WTC11 (cell line): ENCODE results near the gene TMEM87A. TPM values are rescaled to one million over a fixed set of nuclear protein-coding genes. Genes with fewer than 3 reads are reported as not detected.

Experiments used
- ATAC-seq: fragments of 200-7000 bp; cut with Tn5 transposase; 2 replicates; pipeline ENCODE4 v1.10.0; 2021; ENCODE audit warnings: mild to moderate bottlenecking, moderate library complexity
- CTCF ChIA-PET: fragments of 300-600 bp; sonication (Branson Sonifier 250); formaldehyde crosslinking; loops from one replicate; lab custom pipeline; 2021; ENCODE audit warnings: antibody characterized with exemption; lab: Charles Lee
- POLR2A ChIA-PET: fragments of 350-600 bp; sonication (Branson Sonifier 250); formaldehyde crosslinking; loops from one replicate; lab custom pipeline; 2021; ENCODE audit warnings: antibody characterized with exemption; lab: Charles Lee
- DNase-seq: peaks from one replicate; pipeline ENCODE4 v3.0.0; 2021; ENCODE audit warnings: low spot score
- H3K27ac Mint-ChIP-seq: 2 replicates; pipeline ENCODE4 v1.8.0; 2021; ENCODE audit warnings: mixed read lengths
- H3K27me3 Mint-ChIP-seq: 2 replicates; pipeline ENCODE4 v1.8.0; 2021; ENCODE audit warnings: low read depth, mild to moderate bottlenecking, moderate library complexity, mixed read lengths
- H3K36me3 Mint-ChIP-seq: 2 replicates; pipeline ENCODE4 v1.8.0; 2021; ENCODE audit warnings: mixed read lengths
- H3K4me1 Mint-ChIP-seq: 2 replicates; pipeline ENCODE4 v1.8.0; 2022; ENCODE audit warnings: mixed read lengths
- H3K4me3 Mint-ChIP-seq: 2 replicates; pipeline ENCODE4 v1.8.0; 2021; ENCODE audit warnings: mild to moderate bottlenecking, moderate library complexity, mixed read lengths
- H3K9me3 Mint-ChIP-seq: 2 replicates; pipeline ENCODE4 v1.8.0; 2021; ENCODE audit warnings: mixed read lengths
- ARID4B ChIP-seq: sonication (generic); formaldehyde crosslinking; IDR thresholded peaks from 2 replicates; pipeline ENCODE4 v1.8.0; 2023; ENCODE audit warnings: missing genetic modification reagents, mild to moderate bottlenecking, borderline replicate concordance
- ATF2 ChIP-seq: sonication (generic); formaldehyde crosslinking; IDR thresholded peaks from 2 replicates; pipeline ENCODE4 v1.8.1; 2022; ENCODE audit warnings: low read depth, missing genetic modification reagents, borderline replicate concordance
- ATF6 ChIP-seq: sonication (generic); formaldehyde crosslinking; IDR thresholded peaks from 2 replicates; pipeline ENCODE4 v1.8.1; 2023; ENCODE audit warnings: mild to moderate bottlenecking, missing genetic modification reagents
- ESRRA ChIP-seq: sonication (generic); formaldehyde crosslinking; IDR thresholded peaks from 2 replicates; pipeline ENCODE4 v1.8.1; 2022; ENCODE audit warnings: mild to moderate bottlenecking, missing genetic modification reagents, borderline replicate concordance
- ETV6 ChIP-seq: sonication (generic); formaldehyde crosslinking; IDR thresholded peaks from 2 replicates; pipeline ENCODE4 v1.8.1; 2022; ENCODE audit warnings: mild to moderate bottlenecking, missing genetic modification reagents
- MXD4 ChIP-seq: fragments of 250-450 bp; sonication (Bioruptor Pico); IDR thresholded peaks from 2 replicates; pipeline ENCODE4 v1.8.0; 2021; ENCODE audit warnings: mild to moderate bottlenecking, moderate library complexity, borderline replicate concordance
- NFATC4 ChIP-seq: fragments of 250-450 bp; sonication (Bioruptor Pico); IDR thresholded peaks from 2 replicates; pipeline ENCODE4 v1.9.0; 2021; ENCODE audit warnings: mild to moderate bottlenecking
- NFYB ChIP-seq: sonication (generic); formaldehyde crosslinking; conservative IDR thresholded peaks from 2 replicates; pipeline ENCODE4 v1.8.0; 2022; ENCODE audit warnings: low read depth, missing genetic modification reagents
- NR1H2 ChIP-seq: sonication (generic); formaldehyde crosslinking; IDR thresholded peaks from 2 replicates; pipeline ENCODE4 v1.9.0; 2021; ENCODE audit warnings: mild to moderate bottlenecking, moderate library complexity, missing genetic modification reagents
- NR2C2 ChIP-seq: sonication (generic); formaldehyde crosslinking; IDR thresholded peaks from 2 replicates; pipeline ENCODE4 v1.8.0; 2022; ENCODE audit warnings: mild to moderate bottlenecking, missing genetic modification reagents
- OVOL2 ChIP-seq: fragments of 250-450 bp; sonication (Bioruptor Pico); IDR thresholded peaks from 2 replicates; pipeline ENCODE4 v1.9.0; 2021; ENCODE audit warnings: mild to moderate bottlenecking, borderline replicate concordance
- TCF7 ChIP-seq: sonication (generic); formaldehyde crosslinking; IDR thresholded peaks from 2 replicates; pipeline ENCODE4 v1.8.0; 2022; ENCODE audit warnings: mild to moderate bottlenecking, low read depth, missing genetic modification reagents, moderate library complexity
- USF1 ChIP-seq: sonication (generic); formaldehyde crosslinking; IDR thresholded peaks from 2 replicates; pipeline ENCODE4 v1.8.0; 2022; ENCODE audit warnings: mild to moderate bottlenecking, missing genetic modification reagents
- ZBTB21 ChIP-seq: sonication (generic); formaldehyde crosslinking; IDR thresholded peaks from 2 replicates; pipeline ENCODE4 v1.8.1; 2023; ENCODE audit warnings: mild to moderate bottlenecking, missing genetic modification reagents, borderline replicate concordance
- ZBTB43 ChIP-seq: sonication (generic); formaldehyde crosslinking; IDR thresholded peaks from 2 replicates; pipeline ENCODE4 v1.8.1; 2023; ENCODE audit warnings: mild to moderate bottlenecking, missing genetic modification reagents
- ZNF263 ChIP-seq: sonication (generic); formaldehyde crosslinking; IDR thresholded peaks from 2 replicates; pipeline ENCODE4 v1.8.1; 2022; ENCODE audit warnings: low read depth, mild to moderate bottlenecking, moderate library complexity, missing genetic modification reagents
- ZNF281 ChIP-seq: sonication (generic); formaldehyde crosslinking; IDR thresholded peaks from 2 replicates; pipeline ENCODE4 v1.8.0; 2023; ENCODE audit warnings: mild to moderate bottlenecking, missing genetic modification reagents
- ZNF423 ChIP-seq: fragments of 250-450 bp; sonication (Bioruptor Pico); IDR thresholded peaks from 2 replicates; pipeline ENCODE4 v2.1.2; 2022; ENCODE audit warnings: mild to moderate bottlenecking, moderate library complexity
- ZNF425 ChIP-seq: fragments of 250-450 bp; sonication (Bioruptor Pico); conservative IDR thresholded peaks from 2 replicates; pipeline ENCODE4 v1.9.0; 2021; ENCODE audit warnings: mild to moderate bottlenecking
- total RNA-seq: library from RNA; stranded (reverse); gene quantifications from 3 replicates; pipeline ENCODE4 v1.2.3, GENCODE V29; 2021

TMEM87A gene
- total RNA-seq, 1 experiment from 2014 or later = 32.4 TPM

GRCh38 chr15:42210696-42211095, 62.5 kb downstream of the TMEM87A start:
- DNase-seq = no peak
- Mint-ChIP-seq H3K4me1 (peaks cover 14% of the 10 kb centered on the region), H3K27me3 (no peaks in the 10 kb centered on the region), H3K27ac (no peak overlapping the region), H3K36me3 (peaks cover 12% of the 10 kb centered on the region), H3K4me3 (no peak overlapping the region), H3K9me3 (no peaks in the 10 kb centered on the region)
- CTCF ChIA-PET = interaction anchor here (0.9 kb wide), 1 partner anchor 175 kb away, joined by 3 read pairs; no protein-coding TSS in a partner anchor
- no peak for ATAC-seq
- TF ChIP-seq NFYB (CRISPR knock-in tag) (no peak), ZNF425 (CRISPR knock-in tag) (no peak), ETV6 (CRISPR knock-in tag) (no peak), ESRRA (CRISPR knock-in tag) (no peak), NR2C2 (CRISPR knock-in tag) (no peak), OVOL2 (CRISPR knock-in tag) (no peak), ZNF263 (CRISPR knock-in tag) (no peak), ZBTB21 (no peak), ATF2 (CRISPR knock-in tag) (no peak), TCF7 (no peak), MXD4 (no peak), NFATC4 (CRISPR knock-in tag) (no peak), ZNF423 (CRISPR knock-in tag) (no peak), ARID4B (no peak), ATF6 (CRISPR knock-in tag) (no peak), USF1 (CRISPR knock-in tag) (no peak), ZNF281 (CRISPR knock-in tag) (no peak), NR1H2 (CRISPR knock-in tag) (no peak), ZBTB43 (CRISPR knock-in tag) (no peak)
- POLR2A ChIA-PET = no interaction called here
